HepG2 (cell line): ENCODE measurements around the gene POLDIP3. TPM values are rescaled to one million over a fixed set of nuclear protein-coding genes. Genes with fewer than 3 reads are reported as not detected.

Source experiments
- HNF4G ChIP-seq, 2 experiments: sonication (generic) in 1 of 2; formaldehyde crosslinking in 1 of 2; IDR thresholded peaks; 2 replicates each; pipeline versions ENCODE4 v1.4.0 to v1.6.1; 2011 to 2020; ENCODE audit warnings: borderline replicate concordance in 2 of 2, low read depth in 2 of 2, mild to moderate bottlenecking in 2 of 2, low read length in 1 of 2, missing genetic modification reagents in 1 of 2, moderate library complexity in 1 of 2
- MED1 ChIP-seq: sonication (generic); formaldehyde crosslinking; IDR thresholded peaks from 2 replicates; pipeline ENCODE4 v1.4.0; 2020; ENCODE audit warnings: missing genetic modification reagents
- MED8 ChIP-seq: sonication (generic); formaldehyde crosslinking; IDR thresholded peaks from 2 replicates; pipeline ENCODE4 v1.8.1; 2023; ENCODE audit warnings: mild to moderate bottlenecking, missing genetic modification reagents; ENCODE audit not compliant: insufficient replicate concordance
- PHF5A ChIP-seq: IDR thresholded peaks from one replicate; pipeline ENCODE4 v1.6.1; 2018; ENCODE audit warnings: low read depth, missing genetic modification reagents; ENCODE audit not compliant: unreplicated experiment
- SP140L ChIP-seq: sonication (generic); formaldehyde crosslinking; IDR thresholded peaks from 2 replicates; pipeline ENCODE4 v1.4.0; 2020; ENCODE audit warnings: missing genetic modification reagents, borderline replicate concordance
- TBX2 ChIP-seq: sonication (generic); formaldehyde crosslinking; IDR thresholded peaks from 2 replicates; pipeline ENCODE4 v1.5.0; 2020; ENCODE audit warnings: missing genetic modification reagents, mild to moderate bottlenecking, borderline replicate concordance
- polyA plus RNA-seq, 8 experiments: library from polyadenylated mRNA; depleted of rRNA in 3 of 8; stranded (reverse) in 7 of 8; unstranded in 1 of 8; fragments of >200 nt; fragmentation: Illumina TruSeq in 4 of 8; extraction: Trizol in 4 of 8; gene quantifications; 2 replicates each; pipeline versions ENCODE4 v1.2.1 to v1.2.3, GENCODE V29; 2011 to 2016; ENCODE audit warnings: low read depth in 4 of 8, missing spikeins in 1 of 8, mixed read lengths in 1 of 8; ENCODE audit not compliant: insufficient read depth in 1 of 8
- total RNA-seq, 5 experiments: library from RNA; depleted of rRNA; stranded (reverse); fragments of >200 nt; fragmentation: Illumina TruSeq; extraction: Trizol; gene quantifications; 2 replicates each; pipeline ENCODE4 v1.2.3, GENCODE V29; 2016; ENCODE audit warnings: low read depth in 1 of 5
- TF ChIP-seq, protein P1 (sequence below): sonication (generic); formaldehyde crosslinking; IDR thresholded peaks from 2 replicates; pipeline ENCODE4 v1.4.0; 2020; ENCODE audit warnings: missing genetic modification reagents
- TF ChIP-seq, protein P2 (sequence below): sonication (generic); formaldehyde crosslinking; IDR thresholded peaks from 2 replicates; pipeline ENCODE4 v1.5.0; 2020; ENCODE audit warnings: mild to moderate bottlenecking, missing genetic modification reagents, borderline replicate concordance
- TF ChIP-seq, protein P3 (sequence below): sonication (generic); formaldehyde crosslinking; IDR thresholded peaks from 2 replicates; pipeline ENCODE4 v1.8.0; 2022; ENCODE audit warnings: missing genetic modification reagents, low read depth, mild to moderate bottlenecking, borderline replicate concordance
- TF ChIP-seq, protein P4 (sequence below): sonication (generic); formaldehyde crosslinking; IDR thresholded peaks from 2 replicates; pipeline ENCODE4 v1.4.0; 2020; ENCODE audit warnings: missing genetic modification reagents, borderline replicate concordance
- TF ChIP-seq, protein P5 (sequence below), 2 experiments: fragments of 450-650 bp in 1 of 2; sonication (generic) in 1 of 2; formaldehyde crosslinking; IDR thresholded peaks; 2 replicates each; pipeline versions ENCODE4 v1.5.0 to v1.8.0; 2020 to 2022; ENCODE audit warnings: mild to moderate bottlenecking in 1 of 2, missing genetic modification reagents in 1 of 2
- TF ChIP-seq, protein P6 (sequence below): sonication (generic); formaldehyde crosslinking; IDR thresholded peaks from 2 replicates; pipeline ENCODE4 v1.5.0; 2020; ENCODE audit warnings: mild to moderate bottlenecking, missing genetic modification reagents, moderate library complexity

The POLDIP3 gene
- total and polyA plus RNA-seq, 2 of the 13 experiments (the other 11 are each of a cell fraction or from before 2014, with no cell fraction given) = 45.8 to 47.4 TPM

DNA sequence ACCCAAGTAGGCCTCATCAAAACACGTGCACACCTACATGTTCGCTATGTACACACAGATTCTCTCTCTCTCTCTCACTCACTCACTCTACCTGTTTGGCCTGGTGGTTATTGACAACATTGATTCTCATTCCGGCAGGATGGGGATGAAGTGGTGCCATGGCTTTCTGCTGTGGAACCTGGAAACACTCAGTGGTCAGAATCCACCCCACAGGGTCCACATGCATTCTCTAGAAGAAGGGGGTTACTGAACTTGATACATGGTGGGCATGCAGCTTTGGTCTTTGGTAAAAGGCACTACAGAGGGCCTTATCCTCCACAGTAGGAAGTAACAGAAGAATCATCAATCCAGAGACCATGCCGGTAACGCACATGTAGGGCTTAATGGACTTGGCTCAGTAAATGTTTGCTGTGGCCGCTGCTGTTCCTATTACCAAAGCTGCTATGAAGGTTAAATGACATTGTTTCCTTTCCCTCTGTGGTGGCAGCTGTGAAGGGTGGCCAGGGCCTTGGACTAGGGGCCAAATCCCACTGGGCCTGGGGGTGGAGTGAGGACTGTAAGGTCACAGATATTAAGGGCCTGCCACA is 12.7 kb downstream of the POLDIP3 start (continued):
- TF ChIP-seq, protein P1, sequence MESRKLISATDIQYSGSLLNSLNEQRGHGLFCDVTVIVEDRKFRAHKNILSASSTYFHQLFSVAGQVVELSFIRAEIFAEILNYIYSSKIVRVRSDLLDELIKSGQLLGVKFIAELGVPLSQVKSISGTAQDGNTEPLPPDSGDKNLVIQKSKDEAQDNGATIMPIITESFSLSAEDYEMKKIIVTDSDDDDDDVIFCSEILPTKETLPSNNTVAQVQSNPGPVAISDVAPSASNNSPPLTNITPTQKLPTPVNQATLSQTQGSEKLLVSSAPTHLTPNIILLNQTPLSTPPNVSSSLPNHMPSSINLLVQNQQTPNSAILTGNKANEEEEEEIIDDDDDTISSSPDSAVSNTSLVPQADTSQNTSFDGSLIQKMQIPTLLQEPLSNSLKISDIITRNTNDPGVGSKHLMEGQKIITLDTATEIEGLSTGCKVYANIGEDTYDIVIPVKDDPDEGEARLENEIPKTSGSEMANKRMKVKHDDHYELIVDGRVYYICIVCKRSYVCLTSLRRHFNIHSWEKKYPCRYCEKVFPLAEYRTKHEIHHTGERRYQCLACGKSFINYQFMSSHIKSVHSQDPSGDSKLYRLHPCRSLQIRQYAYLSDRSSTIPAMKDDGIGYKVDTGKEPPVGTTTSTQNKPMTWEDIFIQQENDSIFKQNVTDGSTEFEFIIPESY = 0 out of 2 replicates have a peak, but pooled peaks have one; percentile 56
- TF ChIP-seq MED8 = no peak
- TF ChIP-seq MED1 (CRISPR knock-in tag) = peak; percentile 83
- TF ChIP-seq HNF4G (IDR thresholded peaks at IDR 0.05; ENCODE audit: borderline replicate concordance, low read depth, low read length) = peak; percentile 75
- TF ChIP-seq HNF4G (CRISPR knock-in tag; IDR thresholded peaks at IDR 0.05; ENCODE audit: borderline replicate concordance, low read depth) = no peak
- TF ChIP-seq, protein P2, sequence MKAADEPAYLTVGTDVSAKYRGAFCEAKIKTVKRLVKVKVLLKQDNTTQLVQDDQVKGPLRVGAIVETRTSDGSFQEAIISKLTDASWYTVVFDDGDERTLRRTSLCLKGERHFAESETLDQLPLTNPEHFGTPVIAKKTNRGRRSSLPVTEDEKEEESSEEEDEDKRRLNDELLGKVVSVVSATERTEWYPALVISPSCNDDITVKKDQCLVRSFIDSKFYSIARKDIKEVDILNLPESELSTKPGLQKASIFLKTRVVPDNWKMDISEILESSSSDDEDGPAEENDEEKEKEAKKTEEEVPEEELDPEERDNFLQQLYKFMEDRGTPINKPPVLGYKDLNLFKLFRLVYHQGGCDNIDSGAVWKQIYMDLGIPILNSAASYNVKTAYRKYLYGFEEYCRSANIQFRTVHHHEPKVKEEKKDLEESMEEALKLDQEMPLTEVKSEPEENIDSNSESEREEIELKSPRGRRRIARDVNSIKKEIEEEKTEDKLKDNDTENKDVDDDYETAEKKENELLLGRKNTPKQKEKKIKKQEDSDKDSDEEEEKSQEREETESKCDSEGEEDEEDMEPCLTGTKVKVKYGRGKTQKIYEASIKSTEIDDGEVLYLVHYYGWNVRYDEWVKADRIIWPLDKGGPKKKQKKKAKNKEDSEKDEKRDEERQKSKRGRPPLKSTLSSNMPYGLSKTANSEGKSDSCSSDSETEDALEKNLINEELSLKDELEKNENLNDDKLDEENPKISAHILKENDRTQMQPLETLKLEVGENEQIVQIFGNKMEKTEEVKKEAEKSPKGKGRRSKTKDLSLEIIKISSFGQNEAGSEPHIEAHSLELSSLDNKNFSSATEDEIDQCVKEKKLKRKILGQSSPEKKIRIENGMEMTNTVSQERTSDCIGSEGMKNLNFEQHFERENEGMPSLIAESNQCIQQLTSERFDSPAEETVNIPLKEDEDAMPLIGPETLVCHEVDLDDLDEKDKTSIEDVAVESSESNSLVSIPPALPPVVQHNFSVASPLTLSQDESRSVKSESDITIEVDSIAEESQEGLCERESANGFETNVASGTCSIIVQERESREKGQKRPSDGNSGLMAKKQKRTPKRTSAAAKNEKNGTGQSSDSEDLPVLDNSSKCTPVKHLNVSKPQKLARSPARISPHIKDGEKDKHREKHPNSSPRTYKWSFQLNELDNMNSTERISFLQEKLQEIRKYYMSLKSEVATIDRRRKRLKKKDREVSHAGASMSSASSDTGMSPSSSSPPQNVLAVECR (CRISPR knock-in tag) = peak; percentile 78
- TF ChIP-seq TBX2 (CRISPR knock-in tag) = peak; percentile 64; the same call in 1 of the 2 replicates
- TF ChIP-seq, protein P3, sequence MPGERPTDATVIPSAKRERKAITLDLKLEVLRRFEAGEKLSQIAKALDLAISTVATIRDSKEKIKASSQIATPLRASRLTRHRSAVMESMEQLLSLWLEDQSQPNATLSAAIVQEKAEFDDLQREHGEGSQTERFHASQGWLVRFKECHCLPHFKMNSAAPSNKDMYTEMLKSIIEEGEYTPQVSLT (CRISPR knock-in tag) = no peak
- TF ChIP-seq PHF5A (CRISPR knock-in tag) = no peak
- TF ChIP-seq, protein P4, sequence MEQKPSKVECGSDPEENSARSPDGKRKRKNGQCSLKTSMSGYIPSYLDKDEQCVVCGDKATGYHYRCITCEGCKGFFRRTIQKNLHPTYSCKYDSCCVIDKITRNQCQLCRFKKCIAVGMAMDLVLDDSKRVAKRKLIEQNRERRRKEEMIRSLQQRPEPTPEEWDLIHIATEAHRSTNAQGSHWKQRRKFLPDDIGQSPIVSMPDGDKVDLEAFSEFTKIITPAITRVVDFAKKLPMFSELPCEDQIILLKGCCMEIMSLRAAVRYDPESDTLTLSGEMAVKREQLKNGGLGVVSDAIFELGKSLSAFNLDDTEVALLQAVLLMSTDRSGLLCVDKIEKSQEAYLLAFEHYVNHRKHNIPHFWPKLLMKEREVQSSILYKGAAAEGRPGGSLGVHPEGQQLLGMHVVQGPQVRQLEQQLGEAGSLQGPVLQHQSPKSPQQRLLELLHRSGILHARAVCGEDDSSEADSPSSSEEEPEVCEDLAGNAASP (CRISPR knock-in tag) = peak; percentile 69; the same call in 1 of the 2 replicates
- TF ChIP-seq SP140L (CRISPR knock-in tag) = no peak
- TF ChIP-seq, protein P5, sequence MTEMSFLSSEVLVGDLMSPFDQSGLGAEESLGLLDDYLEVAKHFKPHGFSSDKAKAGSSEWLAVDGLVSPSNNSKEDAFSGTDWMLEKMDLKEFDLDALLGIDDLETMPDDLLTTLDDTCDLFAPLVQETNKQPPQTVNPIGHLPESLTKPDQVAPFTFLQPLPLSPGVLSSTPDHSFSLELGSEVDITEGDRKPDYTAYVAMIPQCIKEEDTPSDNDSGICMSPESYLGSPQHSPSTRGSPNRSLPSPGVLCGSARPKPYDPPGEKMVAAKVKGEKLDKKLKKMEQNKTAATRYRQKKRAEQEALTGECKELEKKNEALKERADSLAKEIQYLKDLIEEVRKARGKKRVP (CRISPR knock-in tag; IDR thresholded peaks at IDR 0.05) = no peak
- TF ChIP-seq, protein P6, sequence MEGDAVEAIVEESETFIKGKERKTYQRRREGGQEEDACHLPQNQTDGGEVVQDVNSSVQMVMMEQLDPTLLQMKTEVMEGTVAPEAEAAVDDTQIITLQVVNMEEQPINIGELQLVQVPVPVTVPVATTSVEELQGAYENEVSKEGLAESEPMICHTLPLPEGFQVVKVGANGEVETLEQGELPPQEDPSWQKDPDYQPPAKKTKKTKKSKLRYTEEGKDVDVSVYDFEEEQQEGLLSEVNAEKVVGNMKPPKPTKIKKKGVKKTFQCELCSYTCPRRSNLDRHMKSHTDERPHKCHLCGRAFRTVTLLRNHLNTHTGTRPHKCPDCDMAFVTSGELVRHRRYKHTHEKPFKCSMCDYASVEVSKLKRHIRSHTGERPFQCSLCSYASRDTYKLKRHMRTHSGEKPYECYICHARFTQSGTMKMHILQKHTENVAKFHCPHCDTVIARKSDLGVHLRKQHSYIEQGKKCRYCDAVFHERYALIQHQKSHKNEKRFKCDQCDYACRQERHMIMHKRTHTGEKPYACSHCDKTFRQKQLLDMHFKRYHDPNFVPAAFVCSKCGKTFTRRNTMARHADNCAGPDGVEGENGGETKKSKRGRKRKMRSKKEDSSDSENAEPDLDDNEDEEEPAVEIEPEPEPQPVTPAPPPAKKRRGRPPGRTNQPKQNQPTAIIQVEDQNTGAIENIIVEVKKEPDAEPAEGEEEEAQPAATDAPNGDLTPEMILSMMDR = peak; percentile 9; the same call in 1 of the 2 replicates
